Mesodermal cell (in vitro differentiated cells): Measurements from ENCODE around the gene SPATA4.

Experiments used
- H3K27ac ChIP-seq: 2 replicates; pipeline ENCODE4 v1.7.0; 2013; ENCODE audit warnings: mild to moderate bottlenecking, low read depth, low read length, moderate library complexity; ENCODE audit not compliant: severe bottlenecking
- H3K36me3 ChIP-seq: 2 replicates; pipeline ENCODE4 v1.7.1; 2013; ENCODE audit warnings: mild to moderate bottlenecking, low read length, moderate library complexity; ENCODE audit not compliant: control insufficient read depth, insufficient read depth
- H3K4me1 ChIP-seq: one replicate; pipeline ENCODE4 v1.7.1; 2013; ENCODE audit warnings: mild to moderate bottlenecking, low read length; ENCODE audit not compliant: insufficient read depth, control insufficient read depth, poor library complexity, severe bottlenecking
- H3K4me3 ChIP-seq: 2 replicates; pipeline ENCODE4 v1.7.0; 2013; ENCODE audit warnings: low read length, control low read depth, mild to moderate bottlenecking; ENCODE audit not compliant: insufficient read depth, poor library complexity, severe bottlenecking; ENCODE audit errors: extremely low read depth
- H3K9me3 ChIP-seq: 2 replicates; pipeline ENCODE4 v1.7.1; 2013; ENCODE audit warnings: mild to moderate bottlenecking, low read length, moderate library complexity; ENCODE audit not compliant: control insufficient read depth
- whole genome bisulfite sequencing, 2 experiments: methylation state at CpG; one replicate each; pipeline ENCODE4 v1.1.5; 2013; ENCODE audit warnings: missing lambda C conversion rate in 2 of 2; ENCODE audit not compliant: insufficient coverage in 2 of 2; 5-methylcytosine and 5-hydroxymethylcytosine counted together

SPATA4 gene

GRCh38 chr4:176189891-176190795 is 5.2 kb downstream of the SPATA4 start:
- Histone ChIP-seq H3K4me1 (no peaks in the 10 kb centered on the region), H3K9me3 (no peaks in the 10 kb centered on the region), H3K4me3 (no peak overlapping the region), H3K27ac (no peak overlapping the region), H3K36me3 (no peaks in the 10 kb centered on the region)
- WGBS, 2 experiments, result 77 to 80% methylated on average over 1 to 4 of the region's 11 CpGs

- no peaks in the 10 kb centered on the region for H3K9me3 ChIP-seq
- no peaks in the 10 kb centered on the region for H3K4me1 ChIP-seq
- no peak overlapping the region for H3K4me3 ChIP-seq
- H3K36me3 ChIP-seq, result no peaks in the 10 kb centered on the region
- no peak overlapping the region for H3K27ac ChIP-seq
Observed at GRCh38 chr4:176188654-176189053, 6.7 kb downstream of the SPATA4 start.

- Histone ChIP-seq H3K9me3 (no peaks in the 10 kb centered on the region), H3K4me3 (no peak overlapping the region), H3K4me1 (no peaks in the 10 kb centered on the region), H3K36me3 (no peaks in the 10 kb centered on the region), H3K27ac (no peak overlapping the region)
- WGBS, 2 experiments, result 100% methylated on average over 1 of the region's 2 CpGs; no CpG with 5 or more reads in 1 of the 2 experiments
Observed at GRCh38 chr4:176187624-176188023, 7.8 kb downstream of the SPATA4 start.

GRCh38 chr4:176186671-176187395 is 8.6 kb downstream of the SPATA4 start:
- 83 to 100% methylated on average over 1 of the region's 6 CpGs for WGBS, 2 experiments

GRCh38 chr4:176186067-176186466 is 9.3 kb downstream of the SPATA4 start:
- WGBS, 2 experiments, result 50 to 62% methylated on average over 1 to 2 of the region's 2 CpGs
- Histone ChIP-seq H3K4me3 (no peak overlapping the region), H3K27ac (no peak overlapping the region), H3K9me3 (no peaks in the 10 kb centered on the region), H3K4me1 (no peaks in the 10 kb centered on the region), H3K36me3 (no peaks in the 10 kb centered on the region)

More at GRCh38 chr4:176186671-176187395, 8.6 kb downstream of the SPATA4 start:
- H3K9me3 ChIP-seq, result no peaks in the 10 kb centered on the region
- H3K27ac ChIP-seq, result no peak overlapping the region
- H3K36me3 ChIP-seq, result no peaks in the 10 kb centered on the region
- H3K4me1 ChIP-seq, result no peaks in the 10 kb centered on the region
- H3K4me3 ChIP-seq, result no peak overlapping the region

- WGBS, 2 experiments, result 86 to 100% methylated on average over 1 of the region's 1 CpG
- no peaks in the 10 kb centered on the region for H3K4me1 ChIP-seq
- no peak overlapping the region for H3K4me3 ChIP-seq
- no peaks in the 10 kb centered on the region for H3K36me3 ChIP-seq
- H3K27ac ChIP-seq, result no peak overlapping the region
- no peaks in the 10 kb centered on the region for H3K9me3 ChIP-seq
Observed at GRCh38 chr4:176185051-176185450, 10.3 kb downstream of the SPATA4 start.

GRCh38 chr4:176163041-176163440 is 32.3 kb downstream of the SPATA4 start:
- Histone ChIP-seq H3K4me1 (no peaks in the 10 kb centered on the region), H3K9me3 (no peaks in the 10 kb centered on the region), H3K36me3 (no peaks in the 10 kb centered on the region), H3K4me3 (no peak overlapping the region), H3K27ac (no peak overlapping the region)
- WGBS, 2 experiments, result 100% methylated on average over 2 of the region's 3 CpGs; no CpG with 5 or more reads in 1 of the 2 experiments

- H3K4me1 ChIP-seq, result no peaks in the 10 kb centered on the region
- no peak overlapping the region for H3K27ac ChIP-seq
- no peaks in the 10 kb centered on the region for H3K36me3 ChIP-seq
- H3K9me3 ChIP-seq, result no peaks in the 10 kb centered on the region
- 100% methylated on average over 2 of the region's 5 CpGs for WGBS, 2 experiments
- H3K4me3 ChIP-seq, result no peak overlapping the region
Observed at GRCh38 chr4:176156656-176157055, 38.7 kb downstream of the SPATA4 start.

GRCh38 chr4:176153124-176153523 is 42.3 kb downstream of the SPATA4 start:
- Histone ChIP-seq H3K9me3 (no peaks in the 10 kb centered on the region), H3K4me3 (no peak overlapping the region), H3K36me3 (no peaks in the 10 kb centered on the region), H3K27ac (no peak overlapping the region), H3K4me1 (no peaks in the 10 kb centered on the region)
- WGBS, 2 experiments, result 100% methylated on average over 1 to 2 of the region's 4 CpGs

GRCh38 chr4:176150704-176151103 is 44.7 kb downstream of the SPATA4 start:
- no peaks in the 10 kb centered on the region for H3K36me3 ChIP-seq
- no peak overlapping the region for H3K4me3 ChIP-seq
- H3K27ac ChIP-seq, result no peak overlapping the region
- H3K9me3 ChIP-seq, result no peaks in the 10 kb centered on the region
- H3K4me1 ChIP-seq, result no peaks in the 10 kb centered on the region
- no CpG with 5 or more reads among the region's 2 CpGs for WGBS, 2 experiments

GRCh38 chr4:176150356-176150682 is 45.1 kb downstream of the SPATA4 start:
- Histone ChIP-seq H3K4me1 (no peaks in the 10 kb centered on the region), H3K27ac (no peak overlapping the region), H3K9me3 (no peaks in the 10 kb centered on the region)

More at GRCh38 chr4:176150356-176150682, 45.1 kb downstream of the SPATA4 start:
- H3K36me3 ChIP-seq, result no peaks in the 10 kb centered on the region
- H3K4me3 ChIP-seq, result no peak overlapping the region
